ENCODE measurements around the gene TRA2A.

DNA sequence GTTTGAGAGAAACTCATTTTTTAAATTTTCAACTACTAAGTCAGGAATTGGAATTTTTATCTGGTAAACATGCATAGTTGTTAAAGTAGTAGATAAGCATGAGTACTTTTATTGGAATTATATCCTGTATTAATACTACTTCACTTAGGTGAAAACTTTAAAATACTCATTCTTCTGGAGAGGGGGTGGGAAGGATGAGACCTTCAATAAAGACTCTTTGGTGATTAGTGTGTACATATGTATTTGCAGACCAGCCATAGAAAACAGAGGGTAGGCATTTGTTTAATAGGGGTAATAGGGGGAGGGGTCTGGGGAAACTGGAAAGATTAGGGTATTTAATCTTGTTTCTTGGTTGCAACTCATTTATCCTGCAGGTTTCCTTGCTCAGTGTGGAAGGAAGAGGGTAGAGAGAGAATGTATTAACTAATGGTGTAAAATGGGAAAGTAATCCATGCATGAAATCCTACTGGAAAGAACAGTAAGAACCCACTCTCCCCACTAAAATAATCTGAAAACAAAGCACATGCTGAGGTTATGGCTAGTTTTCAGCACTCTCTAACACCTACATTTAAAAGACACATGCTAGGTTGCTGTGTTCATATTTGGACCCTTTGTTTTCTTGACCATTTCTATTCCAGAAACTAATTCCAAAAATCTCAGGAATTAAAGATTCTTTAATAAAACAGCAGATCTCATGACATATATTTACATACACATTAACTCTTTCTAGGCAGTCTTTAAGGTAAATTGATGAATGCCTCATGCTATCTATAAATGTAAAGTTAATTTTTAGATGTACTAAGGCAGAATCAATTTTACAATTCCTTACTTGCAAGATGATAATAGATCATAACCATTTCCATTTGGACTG, 55.3 kb downstream of the TRA2A start:
- TF ChIP-seq, protein P1, sequence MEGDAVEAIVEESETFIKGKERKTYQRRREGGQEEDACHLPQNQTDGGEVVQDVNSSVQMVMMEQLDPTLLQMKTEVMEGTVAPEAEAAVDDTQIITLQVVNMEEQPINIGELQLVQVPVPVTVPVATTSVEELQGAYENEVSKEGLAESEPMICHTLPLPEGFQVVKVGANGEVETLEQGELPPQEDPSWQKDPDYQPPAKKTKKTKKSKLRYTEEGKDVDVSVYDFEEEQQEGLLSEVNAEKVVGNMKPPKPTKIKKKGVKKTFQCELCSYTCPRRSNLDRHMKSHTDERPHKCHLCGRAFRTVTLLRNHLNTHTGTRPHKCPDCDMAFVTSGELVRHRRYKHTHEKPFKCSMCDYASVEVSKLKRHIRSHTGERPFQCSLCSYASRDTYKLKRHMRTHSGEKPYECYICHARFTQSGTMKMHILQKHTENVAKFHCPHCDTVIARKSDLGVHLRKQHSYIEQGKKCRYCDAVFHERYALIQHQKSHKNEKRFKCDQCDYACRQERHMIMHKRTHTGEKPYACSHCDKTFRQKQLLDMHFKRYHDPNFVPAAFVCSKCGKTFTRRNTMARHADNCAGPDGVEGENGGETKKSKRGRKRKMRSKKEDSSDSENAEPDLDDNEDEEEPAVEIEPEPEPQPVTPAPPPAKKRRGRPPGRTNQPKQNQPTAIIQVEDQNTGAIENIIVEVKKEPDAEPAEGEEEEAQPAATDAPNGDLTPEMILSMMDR (IDR thresholded peaks at IDR 0.05): no peak
- TF ChIP-seq POLR2A (IDR thresholded peaks at IDR 0.05): no peak
- no peak for TF ChIP-seq EP300 (IDR thresholded peaks at IDR 0.05)

Data from suprapubic skin (tissue), 3 donors.